HG02884 (cell line): Measurements from ENCODE around the gene RPUSD3.

Experiments
- ATAC-seq: cut with Tn5 transposase; IDR thresholded peaks from one replicate; pipeline ENCODE4 v1.9.1; 2021; ENCODE audit warnings: mild to moderate bottlenecking, moderate library complexity; ENCODE audit not compliant: unreplicated experiment

Gene RPUSD3

DNA sequence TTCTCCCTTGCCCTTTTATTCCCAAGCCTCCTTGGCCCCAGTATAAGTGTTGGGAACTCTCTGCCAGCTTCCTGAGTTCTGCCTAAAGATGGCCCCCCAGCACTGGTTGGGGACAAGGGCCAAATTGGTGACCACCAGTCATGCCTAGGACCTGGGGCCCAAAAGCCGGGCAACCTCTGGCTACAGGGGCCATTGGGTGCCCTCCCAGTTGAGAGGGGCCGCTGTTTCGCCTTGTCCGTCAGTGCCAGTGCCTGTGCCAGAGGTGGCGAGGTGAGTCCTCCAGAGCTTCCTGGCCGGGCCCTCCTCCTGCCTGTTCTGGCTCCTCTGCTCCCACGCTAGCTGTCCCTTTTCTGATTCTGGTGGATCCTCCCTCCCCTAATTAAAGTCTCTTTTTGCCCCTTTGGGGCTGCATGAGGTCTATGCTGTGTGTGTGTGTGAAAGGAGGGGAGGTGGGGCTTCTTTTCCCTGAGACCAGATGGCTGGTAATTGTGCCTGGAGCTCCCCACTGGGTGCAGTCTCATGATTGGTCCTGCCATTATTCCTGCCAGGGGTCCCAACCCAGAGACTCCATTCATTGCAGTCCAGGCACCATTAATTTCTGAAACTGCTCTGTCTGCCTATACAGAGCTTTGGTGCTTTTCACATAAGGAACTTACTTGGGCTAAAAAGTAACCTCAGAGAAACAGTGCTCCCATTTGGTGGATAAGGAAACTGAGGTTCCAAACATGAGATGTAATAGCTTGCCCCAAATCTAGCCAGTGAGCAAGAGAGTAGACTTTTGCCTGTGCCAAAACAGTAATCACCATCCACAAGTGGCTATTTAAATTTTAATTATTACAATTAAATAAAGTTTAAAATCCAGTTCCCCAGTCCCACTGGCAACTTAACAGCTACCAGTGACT, 36.9 kb downstream of the RPUSD3 start:
- ATAC-seq, result no peak

DNA sequence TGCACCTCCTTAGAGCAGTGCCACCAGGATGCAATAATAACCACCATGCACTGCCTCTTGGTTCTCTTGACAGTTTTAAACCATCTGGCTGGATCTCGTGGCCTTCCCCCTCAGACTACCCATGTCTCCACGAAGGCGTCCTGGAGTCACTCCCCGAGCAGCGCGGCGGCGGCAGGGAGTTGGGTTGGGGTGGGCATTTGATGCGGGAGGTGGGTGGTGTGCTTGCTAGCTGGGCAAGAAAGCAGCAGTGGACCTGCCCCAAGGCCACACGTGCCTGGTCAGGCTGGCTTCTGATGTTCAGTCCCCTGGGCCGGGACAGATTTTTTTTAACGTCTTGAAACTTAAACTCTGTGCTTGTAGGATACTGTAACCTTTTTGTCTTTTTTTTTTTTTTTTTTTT, 37.7 kb downstream of the RPUSD3 start:
- ATAC-seq, result no peak

DNA sequence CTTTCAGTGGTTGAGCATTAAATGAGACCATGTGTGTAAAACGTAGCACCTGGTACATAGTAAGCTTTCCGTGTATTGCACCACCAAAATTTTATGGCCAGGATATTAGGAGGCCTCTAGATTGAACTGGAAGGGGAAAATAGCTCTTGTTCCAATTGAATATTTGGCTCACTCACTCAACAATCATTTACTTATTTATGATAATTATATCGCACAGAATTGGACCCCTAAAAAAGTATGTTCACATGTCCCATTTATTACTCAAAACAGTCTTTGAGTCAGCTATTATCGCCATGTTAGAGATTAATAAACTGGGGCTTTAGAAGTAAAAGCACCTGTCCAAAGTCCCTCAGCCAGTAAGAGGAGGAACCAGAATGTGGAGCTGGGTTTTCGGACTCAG, 38.8 kb downstream of the RPUSD3 start:
- ATAC-seq, result no peak

DNA sequence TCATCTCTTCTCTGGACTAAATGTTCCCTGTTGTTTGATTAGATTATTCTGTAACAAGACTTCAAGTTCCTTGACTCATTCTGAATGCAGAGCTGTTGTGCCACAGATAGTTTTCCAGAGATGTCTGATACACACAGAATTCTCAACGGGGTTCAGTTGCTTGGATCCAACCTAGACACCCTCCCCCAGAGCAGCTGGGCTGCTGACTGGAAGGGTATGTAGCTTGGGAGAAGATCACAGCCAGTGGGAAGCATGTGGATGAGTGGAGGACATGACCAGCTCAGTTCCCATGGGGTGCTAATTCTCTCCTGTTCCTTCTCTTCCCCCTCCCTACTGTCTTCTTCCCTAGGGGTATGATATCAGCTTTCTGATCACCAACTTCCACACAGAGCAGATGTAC, 40.3 kb downstream of the RPUSD3 start:
- no peak for ATAC-seq

DNA sequence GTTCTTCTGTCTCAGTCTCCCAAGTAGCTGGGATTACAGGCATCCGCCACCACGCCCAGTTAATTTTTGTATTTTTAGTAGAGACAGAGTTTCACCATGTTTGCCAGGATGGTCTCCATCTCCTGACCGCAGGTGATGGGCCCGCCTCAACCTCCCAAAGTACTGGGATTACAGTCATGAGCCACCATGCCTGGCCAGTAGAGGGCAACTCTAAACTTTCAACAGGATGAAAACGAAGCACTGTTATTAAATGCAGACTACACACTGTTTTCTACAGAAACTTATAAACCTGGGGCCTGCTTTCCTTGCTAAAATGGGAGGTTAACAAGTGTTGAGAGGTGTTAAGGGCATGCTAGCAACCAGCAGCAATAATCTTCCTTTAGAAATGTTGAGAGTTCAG, 43.3 kb downstream of the RPUSD3 start:
- no peak for ATAC-seq

DNA sequence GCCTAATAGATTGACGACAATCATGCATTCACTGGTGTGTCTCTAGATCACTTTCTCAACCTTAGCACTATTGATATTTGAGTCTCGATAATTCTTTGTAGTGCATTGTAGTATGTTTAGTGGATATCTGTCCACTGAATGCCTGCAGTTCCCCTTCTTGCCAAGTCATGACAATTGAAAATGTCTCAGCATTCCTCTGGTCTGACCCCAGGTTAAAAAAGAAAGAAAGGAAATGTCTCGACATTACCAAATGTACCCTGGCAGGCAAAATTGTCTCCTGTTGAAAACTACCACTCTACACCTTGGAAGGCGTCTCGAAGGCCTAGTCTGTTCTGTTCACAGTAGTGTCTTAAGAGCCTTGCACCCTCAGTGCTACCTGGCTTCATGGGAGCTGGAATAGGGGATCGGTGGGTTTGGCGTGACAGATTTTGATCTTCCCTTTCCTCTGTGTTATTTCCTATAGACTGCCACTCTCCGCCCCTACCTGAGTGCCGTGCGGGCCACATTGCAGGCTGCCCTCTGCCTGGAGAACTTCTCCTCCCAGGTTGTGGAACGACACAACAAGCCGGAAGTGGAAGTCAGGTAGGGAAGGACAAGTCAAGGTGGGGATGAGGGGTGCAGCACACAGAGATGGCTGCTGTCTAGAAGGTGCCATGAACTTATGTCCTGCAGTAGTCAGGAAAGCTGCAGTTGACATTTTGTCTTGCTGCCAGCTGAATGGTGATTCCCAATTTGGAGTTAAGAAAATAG, 46.4 kb downstream of the RPUSD3 start:
- ATAC-seq, result no peak

DNA sequence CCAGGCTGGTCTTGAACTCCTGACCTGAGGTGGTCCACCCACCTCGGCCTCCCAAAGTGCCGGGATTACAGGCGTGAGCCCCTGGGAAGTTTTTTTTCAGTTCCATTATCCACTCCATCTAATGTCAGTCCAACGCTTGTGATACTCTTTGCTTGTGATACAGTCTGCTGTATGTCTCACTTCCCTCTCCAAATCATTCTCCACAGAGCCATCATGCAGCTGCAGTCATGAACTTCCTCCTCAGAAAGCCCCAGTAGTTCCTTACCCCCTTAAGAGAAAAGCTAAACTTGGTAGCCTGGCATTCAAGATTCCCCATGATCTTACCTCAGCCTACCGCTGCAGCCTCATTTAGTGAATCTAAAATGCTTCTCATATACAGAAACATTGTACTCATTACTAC, 48.6 kb downstream of the RPUSD3 start:
- no peak for ATAC-seq

DNA sequence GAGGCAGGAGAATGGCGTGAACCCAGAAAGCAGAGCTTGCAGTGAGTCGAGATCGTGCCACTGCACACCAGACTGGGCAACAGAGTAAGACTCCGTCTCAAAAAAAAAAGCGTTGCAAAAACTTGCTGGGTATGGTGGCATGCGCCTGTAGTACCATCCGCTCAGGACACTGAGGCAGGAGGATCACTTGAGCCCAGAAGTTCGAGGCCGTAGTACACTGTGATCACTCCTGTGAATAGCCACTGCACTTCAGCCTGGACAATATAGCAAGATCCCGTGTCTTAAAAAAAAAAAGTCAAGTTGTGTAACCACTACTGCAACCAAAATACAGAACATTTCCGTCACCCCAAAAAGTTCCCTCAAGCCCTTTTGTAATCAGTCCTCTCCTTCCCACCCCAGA, 49.4 kb downstream of the RPUSD3 start:
- ATAC-seq, result no peak

DNA sequence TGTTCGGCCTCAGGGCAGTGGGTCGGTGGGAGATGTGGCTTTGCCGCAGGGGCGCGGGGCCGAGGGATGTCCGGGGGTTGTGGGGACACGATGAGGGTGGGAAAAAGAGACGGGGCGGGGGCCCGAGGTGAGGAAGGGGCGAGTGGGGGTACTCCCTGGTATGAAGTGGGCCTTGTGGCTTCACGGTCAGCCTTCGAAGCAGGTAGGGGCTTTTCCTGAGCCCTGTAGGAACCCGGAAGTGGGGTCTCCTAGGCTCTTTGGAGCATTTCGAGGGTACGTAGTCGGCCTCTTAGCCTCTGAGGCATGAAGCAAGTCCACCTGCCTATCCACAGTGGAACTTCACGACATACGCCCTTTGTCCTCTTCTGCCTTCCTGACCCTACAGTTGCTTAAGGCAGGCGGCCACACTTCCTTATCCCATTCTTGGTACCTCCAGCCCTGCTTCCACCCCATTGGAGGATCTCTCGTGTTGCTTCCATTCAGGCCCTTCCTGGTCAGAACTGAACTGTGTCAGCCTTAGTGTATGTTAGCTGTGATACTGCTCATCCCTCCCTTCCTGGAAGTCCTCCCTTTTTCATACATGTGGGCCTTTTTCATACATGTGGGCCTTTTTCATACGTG, 50.5 kb downstream of the RPUSD3 start:
- no peak for ATAC-seq

DNA sequence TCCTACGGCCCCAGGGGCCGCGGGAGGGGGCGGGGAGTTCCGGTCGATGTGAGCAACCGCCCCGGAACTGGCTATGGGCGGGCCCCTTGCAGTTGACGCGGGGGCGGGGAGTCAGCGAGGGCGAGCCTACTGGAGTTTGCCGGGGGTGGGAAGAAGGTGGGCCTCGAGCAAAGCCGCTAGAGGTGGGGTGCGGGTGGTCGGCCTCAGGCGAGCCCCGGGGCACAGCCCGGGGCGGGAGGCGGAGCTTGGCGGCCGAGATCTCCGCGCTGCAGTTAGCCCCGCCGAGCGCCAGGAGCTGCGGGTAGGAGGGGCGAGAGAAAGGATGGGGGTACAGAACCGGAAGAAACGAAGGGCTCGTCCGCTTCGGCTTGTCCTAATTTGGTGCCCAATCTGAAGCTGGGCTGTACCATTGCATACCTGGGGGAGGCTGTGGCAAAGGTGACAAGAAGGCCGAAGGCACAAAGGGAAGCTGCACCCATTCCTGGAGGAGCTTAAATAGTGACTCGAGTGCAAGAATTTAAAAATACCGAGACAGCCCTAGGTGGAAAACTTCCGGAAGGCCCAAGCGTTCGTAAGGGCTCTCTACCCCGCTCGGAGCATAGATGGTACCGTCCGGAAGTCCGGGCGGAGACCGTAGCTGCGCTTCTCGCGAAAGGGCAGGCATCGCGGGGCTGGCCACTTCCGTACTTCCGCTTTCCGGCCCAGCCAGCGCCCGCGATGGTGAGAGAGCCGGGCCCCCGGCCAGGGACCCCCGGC, 51.2 kb downstream of the RPUSD3 start, which contains the start of the genes ARPC4 and TADA3:
Gene ARPC4, plus strand, starts transcription at position 678 of the 756 bp plus-strand sequence. Its CDS starts 40 bp downstream, at position 718.
Gene TADA3, minus strand, starts transcription at position 69 of the 756 bp plus-strand sequence. CDS start 1,007 bp downstream, outside the sequence.
- ATAC-seq, result peak; percentile 77

DNA sequence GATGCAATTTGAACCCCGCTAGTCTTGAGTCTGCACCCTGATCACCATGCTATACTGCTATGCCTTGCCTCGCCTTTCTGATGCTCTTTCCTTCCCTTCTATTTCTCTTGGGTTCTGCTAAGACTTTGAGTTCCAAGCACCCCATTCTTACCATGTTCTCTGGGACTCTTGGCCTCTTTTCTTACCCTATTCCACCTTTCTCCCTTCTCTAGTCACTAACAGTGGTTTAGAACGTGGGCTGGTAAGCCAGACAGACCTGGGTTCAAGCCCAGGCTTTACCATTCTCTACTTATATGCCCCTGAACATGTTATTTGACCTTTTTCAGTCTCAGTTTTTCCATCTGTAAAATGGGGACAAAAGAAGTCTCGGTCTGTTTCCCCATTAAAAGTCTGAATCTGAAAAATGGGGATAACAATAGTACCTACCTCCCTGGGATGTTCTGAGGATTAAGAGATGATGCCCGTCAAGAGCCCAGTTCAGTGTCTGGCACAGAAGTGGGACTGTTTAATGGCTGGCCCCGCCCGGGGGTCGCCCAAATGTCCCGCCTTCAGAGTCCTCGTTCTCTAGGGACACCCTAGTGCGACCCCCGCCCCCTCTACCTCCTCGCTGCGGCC, 51.9 kb downstream of the RPUSD3 start:
- ATAC-seq, result no peak

DNA sequence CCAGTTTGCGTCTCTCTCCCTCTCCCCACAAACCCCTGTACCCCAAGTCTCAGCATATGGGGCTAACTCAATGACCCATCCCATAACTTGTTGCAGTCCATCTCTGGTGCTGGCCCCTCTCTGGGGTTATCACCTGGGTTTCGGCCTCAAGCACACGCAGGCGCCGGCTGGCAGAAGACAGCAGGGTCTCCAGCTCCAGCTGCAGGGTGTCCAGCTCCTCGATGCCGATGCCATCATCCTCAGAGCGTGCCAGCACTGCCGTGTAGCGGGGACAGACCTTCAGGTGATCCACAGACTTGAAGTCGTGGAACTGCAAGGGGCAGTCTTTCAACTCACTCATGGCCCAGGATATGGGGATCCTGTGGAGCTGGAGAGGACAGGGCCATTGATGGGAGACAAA, 52.7 kb downstream of the RPUSD3 start:
- ATAC-seq, result no peak
